ENCODE measurements around the gene IL25.

DNA sequence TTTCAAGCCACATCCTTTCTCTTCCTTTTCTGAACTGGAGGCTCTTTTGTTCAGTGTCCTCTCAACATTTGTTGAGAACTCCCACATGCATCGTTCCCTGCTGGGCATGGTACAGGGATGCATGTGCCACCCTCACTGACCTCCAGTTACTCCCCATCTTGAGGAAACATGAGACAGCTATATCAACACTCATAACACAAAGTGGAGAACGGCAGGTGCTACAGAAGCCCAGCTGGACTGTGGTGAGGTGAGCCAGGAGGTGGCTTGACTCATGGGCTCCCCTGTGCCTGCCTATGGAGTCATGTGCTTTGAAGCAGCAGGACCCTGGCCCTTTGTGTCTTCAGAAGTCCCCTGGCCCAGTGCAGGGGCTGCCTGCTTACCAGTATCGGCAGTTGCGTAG lies 25.7 kb downstream of the IL25 start:
- TF ChIP-seq, protein P1, sequence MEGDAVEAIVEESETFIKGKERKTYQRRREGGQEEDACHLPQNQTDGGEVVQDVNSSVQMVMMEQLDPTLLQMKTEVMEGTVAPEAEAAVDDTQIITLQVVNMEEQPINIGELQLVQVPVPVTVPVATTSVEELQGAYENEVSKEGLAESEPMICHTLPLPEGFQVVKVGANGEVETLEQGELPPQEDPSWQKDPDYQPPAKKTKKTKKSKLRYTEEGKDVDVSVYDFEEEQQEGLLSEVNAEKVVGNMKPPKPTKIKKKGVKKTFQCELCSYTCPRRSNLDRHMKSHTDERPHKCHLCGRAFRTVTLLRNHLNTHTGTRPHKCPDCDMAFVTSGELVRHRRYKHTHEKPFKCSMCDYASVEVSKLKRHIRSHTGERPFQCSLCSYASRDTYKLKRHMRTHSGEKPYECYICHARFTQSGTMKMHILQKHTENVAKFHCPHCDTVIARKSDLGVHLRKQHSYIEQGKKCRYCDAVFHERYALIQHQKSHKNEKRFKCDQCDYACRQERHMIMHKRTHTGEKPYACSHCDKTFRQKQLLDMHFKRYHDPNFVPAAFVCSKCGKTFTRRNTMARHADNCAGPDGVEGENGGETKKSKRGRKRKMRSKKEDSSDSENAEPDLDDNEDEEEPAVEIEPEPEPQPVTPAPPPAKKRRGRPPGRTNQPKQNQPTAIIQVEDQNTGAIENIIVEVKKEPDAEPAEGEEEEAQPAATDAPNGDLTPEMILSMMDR (conservative IDR thresholded peaks at IDR 0.05; ENCODE audit: low read depth in 2 of 2): no peak
- TF ChIP-seq EZH2phosphoT487 (IDR thresholded peaks at IDR 0.05; ENCODE audit: unreplicated experiment) (no peak), POLR2AphosphoS5 (IDR thresholded peaks at IDR 0.05; ENCODE audit: low read depth) (no peak), JUNB (IDR thresholded peaks at IDR 0.05; ENCODE audit: unreplicated experiment) (no peak)
- TF ChIP-seq, protein P2, sequence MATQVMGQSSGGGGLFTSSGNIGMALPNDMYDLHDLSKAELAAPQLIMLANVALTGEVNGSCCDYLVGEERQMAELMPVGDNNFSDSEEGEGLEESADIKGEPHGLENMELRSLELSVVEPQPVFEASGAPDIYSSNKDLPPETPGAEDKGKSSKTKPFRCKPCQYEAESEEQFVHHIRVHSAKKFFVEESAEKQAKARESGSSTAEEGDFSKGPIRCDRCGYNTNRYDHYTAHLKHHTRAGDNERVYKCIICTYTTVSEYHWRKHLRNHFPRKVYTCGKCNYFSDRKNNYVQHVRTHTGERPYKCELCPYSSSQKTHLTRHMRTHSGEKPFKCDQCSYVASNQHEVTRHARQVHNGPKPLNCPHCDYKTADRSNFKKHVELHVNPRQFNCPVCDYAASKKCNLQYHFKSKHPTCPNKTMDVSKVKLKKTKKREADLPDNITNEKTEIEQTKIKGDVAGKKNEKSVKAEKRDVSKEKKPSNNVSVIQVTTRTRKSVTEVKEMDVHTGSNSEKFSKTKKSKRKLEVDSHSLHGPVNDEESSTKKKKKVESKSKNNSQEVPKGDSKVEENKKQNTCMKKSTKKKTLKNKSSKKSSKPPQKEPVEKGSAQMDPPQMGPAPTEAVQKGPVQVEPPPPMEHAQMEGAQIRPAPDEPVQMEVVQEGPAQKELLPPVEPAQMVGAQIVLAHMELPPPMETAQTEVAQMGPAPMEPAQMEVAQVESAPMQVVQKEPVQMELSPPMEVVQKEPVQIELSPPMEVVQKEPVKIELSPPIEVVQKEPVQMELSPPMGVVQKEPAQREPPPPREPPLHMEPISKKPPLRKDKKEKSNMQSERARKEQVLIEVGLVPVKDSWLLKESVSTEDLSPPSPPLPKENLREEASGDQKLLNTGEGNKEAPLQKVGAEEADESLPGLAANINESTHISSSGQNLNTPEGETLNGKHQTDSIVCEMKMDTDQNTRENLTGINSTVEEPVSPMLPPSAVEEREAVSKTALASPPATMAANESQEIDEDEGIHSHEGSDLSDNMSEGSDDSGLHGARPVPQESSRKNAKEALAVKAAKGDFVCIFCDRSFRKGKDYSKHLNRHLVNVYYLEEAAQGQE (IDR thresholded peaks at IDR 0.05; ENCODE audit: unreplicated experiment): no peak

All from GM23338 (cell line).